Stimulated activated CD8-positive, alpha-beta memory T cell treated with anti-CD3 and anti-CD28 coated beads, Interleukin-15, amount 100 ng/mL, for 48 hours (primary cell): ENCODE results near the gene DLGAP1.

Source experiments
- DNase-seq, 2 donors: peaks; one replicate each; pipeline ENCODE4 v3.0.0-alpha.2; 2020; ENCODE audit warnings: low read depth in 2 of 2

Gene DLGAP1

DNA sequence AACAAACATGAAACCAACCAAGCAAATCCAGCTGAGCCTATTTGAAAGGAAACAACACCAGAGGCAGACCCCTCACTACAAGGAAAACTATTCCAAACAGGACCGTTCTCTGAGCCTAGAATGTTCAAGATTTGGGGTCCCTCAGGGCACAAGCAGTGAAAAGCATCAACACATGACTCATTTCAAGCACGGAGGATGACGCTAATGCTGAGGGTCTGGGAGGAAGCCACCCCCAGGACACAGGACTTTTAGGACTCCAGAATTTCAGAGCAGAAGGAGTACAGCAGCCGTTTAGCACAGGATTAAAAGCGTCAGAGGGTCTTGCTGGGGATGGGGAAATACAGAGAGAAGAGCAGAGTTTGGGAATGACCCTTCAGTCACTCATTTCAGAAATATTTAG is 168.9 kb downstream of the DLGAP1 start:
- no peak for DNase-seq

DNA sequence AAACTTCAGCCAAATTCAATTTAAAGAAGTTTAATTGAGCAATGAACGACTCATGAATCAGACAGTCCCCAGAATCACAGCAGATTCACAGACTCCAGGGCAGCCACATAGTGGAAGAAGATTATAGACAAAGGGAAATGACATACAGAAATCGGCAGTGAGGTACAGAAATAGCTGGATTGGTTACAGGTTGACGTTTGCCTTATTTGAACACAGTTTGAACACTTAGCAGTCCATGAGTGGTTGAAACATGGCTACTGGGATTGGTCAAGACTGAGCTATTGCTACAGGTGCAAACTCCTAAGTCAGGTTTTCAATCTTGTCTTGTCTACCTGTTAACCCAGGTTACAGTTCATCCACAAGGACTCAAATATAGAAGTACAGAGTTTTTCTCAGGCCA is 169.6 kb downstream of the DLGAP1 start:
- DNase-seq, result no peak

- no peak for DNase-seq
Measured at GRCh38 chr18:4284528-4284927, 170.6 kb downstream of the DLGAP1 start.

GRCh38 chr18:4283746-4284291 is 171.3 kb downstream of the DLGAP1 start:
- no peak for DNase-seq

GRCh38 chr18:4282954-4283353 is 172.2 kb downstream of the DLGAP1 start:
- no peak for DNase-seq

DNA sequence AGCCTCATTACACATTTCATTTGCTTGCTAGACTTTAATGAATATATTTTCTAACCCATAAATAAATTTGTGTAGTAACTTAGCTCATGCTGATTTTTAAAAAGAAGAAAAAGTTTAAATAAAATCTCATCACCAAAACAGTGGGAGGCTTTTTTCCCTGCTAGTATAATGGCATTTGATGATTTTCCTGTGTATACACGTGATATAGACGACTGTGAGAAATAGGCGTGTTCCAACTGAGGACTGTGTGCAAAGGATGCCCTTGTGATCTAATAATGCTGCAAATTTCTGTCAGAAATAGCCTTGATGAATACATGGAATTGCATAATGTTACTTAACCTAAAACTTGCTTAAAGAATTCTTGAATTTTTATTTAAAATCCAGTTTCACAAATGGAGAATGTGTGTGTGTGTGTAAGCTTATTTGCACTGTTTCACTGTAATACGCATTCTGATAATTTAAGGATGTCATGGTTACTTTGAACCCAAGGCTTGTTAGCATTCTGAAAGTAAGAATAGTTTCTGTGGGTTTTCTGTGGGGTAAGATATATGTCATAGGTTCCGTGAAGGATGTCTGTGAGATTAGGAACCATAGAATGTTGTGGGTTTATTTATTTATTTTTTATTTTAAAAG is 178.0 kb downstream of the DLGAP1 start:
- DNase-seq, result no peak

- DNase-seq, result no peak
Measured at GRCh38 chr18:4271952-4272351, 183.2 kb downstream of the DLGAP1 start.

DNA sequence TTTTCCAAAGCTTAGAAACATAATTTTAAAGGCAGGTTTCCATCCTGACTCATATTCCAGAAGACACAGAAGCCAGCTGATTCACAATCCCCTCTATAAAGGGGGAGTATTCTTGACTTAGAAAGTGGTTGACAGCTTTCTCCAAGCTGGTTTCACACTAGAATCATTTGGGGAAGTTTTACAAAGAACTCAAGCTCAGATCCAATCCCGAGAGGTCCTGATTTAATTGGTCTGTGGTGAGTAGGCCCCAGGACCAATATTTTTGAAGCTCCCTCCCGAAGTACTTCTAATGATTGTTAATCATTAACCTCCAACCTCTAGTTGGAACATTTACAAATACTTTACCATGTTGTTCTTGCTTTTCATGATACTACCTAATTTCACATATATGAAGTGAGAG is 184.1 kb downstream of the DLGAP1 start:
- no peak for DNase-seq

GRCh38 chr18:4270016-4270415 is 185.1 kb downstream of the DLGAP1 start:
- no peak for DNase-seq

DNA sequence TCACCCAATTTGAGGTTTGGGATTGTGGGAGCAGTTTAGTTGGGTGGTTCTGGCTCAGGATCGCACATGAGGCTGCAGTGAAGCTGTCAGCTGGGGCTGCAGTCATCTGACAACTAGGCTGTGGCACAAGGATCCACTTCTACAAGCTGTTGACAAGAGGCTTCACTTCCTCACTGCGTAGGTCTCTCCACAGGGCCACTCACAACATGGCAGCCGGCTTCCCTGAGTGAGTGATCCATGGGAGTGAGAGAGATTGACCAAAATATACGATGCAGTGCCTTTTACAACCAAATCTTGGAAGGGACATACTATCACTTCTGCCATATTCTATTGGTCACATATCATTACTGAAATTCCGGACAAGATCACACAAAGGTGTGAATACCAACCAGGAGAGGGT is 187.5 kb downstream of the DLGAP1 start:
- DNase-seq, result no peak

DNA sequence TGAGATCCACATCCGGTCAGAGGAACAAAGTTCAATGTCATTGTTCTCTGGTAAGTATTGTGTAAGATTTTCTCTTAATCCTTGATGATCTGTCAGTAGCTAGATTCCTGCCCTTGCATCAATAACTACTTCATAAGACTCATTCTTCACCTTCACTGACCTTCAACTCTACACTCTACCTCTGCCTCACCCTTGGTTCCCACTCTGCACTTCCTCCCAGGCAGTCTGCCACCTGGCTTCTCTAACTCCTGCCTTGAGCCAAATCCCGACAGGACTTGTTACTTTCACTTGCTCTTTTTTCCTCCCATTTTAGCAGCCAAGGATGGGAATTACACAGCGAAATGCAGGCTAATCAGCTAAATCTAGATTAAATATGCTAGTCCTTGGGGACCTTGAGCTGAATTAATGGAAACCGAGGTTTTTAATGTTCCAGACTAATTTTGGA is 190.7 kb downstream of the DLGAP1 start:
- DNase-seq, result no peak

GRCh38 chr18:4260107-4260506 is 195.0 kb downstream of the DLGAP1 start:
- no peak for DNase-seq

DNA sequence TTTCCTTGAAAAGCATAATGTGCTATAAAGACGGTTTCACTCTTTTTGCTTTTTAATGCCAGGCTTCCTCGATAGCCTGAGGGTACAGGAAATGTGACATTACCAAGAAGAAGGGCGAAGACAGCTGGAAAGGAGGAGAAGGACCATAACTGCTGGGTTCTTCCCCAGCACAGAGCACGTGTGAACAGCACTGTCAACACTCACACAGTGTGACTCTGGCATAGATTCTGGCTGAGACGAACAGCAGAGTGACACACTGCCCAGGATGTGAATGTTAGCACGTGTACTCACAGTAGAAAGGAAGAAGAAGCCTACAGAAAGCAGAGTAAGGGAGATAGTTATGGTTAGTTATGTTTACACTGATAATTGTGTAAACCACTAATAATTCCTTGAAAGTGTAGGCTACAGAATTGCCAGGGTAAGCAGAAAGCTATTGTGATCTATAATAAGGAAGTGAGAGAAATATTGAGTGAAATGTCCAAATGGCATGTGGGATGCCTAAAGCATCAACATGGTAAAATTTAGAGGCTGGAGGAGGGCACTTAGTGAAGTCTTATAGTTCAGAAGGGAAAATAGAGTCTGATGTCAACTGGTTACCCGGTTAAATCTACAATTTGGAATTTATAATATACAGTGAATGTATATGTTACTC is 198.2 kb downstream of the DLGAP1 start:
- DNase-seq, result no peak

GRCh38 chr18:4254840-4255239 is 200.3 kb downstream of the DLGAP1 start:
- no peak for DNase-seq

DNA sequence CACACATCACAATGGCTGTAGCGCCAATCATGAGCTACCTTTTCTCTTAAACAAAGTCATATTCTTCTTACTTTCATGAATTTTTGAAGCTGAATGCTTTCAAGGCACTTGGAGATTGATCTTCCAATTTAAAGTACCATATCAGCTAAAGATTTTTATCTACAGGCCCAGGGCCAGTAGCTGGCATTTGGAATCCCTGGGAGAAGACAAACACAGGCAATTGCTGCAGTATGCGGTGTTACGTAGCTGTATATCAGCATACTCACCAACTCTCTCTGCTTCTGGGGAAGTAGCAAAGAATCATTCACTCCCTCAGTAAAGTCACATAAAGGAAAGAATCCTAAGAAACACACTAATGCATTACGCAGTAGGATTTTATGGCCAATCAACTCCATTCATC is 202.3 kb downstream of the DLGAP1 start:
- no peak for DNase-seq

GRCh38 chr18:4251873-4252272 is 203.2 kb downstream of the DLGAP1 start:
- DNase-seq, result no peak

GRCh38 chr18:4251206-4251605 is 203.9 kb downstream of the DLGAP1 start:
- DNase-seq, result no peak

GRCh38 chr18:4250141-4250540 is 205.0 kb downstream of the DLGAP1 start:
- no peak for DNase-seq

DNA sequence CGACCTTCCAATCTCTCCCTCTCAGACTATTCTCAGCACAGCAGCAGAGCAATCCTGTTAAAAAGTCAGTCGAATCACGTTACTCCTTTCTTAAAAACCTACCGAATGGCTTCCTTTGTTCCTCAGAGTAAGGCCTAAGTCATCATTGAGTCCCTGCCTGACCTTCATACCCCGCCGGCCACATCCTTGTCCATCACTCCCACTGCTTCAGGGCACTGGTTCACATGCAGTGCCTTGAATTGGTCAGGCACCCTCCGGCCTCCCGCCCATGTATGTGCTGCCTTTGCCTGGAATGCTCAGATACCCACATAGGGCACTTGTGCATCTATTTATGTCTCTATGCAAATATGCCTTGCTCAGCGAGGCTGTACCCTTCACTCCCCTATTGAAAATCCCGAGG is 206.4 kb downstream of the DLGAP1 start:
- no peak for DNase-seq

DNA sequence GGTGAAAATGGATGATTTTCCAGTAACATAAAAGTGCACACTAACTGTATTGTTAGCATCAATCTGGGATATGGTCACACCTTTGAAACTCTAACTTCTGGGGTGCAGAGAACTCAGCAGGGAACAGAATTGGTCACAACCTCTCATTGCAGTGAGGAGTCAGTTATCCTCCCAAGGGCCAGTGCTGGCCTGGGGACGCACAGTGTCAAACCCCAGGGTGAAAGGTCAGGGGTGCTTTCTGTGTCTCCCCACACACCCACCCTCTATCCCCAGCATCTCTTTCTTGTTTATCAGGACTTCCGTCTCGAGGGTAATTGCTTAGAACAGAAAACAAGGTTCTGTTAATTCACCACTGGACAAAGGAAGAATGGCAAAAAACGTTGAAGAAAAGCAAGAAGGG is 208.7 kb downstream of the DLGAP1 start:
- no peak for DNase-seq

DNA sequence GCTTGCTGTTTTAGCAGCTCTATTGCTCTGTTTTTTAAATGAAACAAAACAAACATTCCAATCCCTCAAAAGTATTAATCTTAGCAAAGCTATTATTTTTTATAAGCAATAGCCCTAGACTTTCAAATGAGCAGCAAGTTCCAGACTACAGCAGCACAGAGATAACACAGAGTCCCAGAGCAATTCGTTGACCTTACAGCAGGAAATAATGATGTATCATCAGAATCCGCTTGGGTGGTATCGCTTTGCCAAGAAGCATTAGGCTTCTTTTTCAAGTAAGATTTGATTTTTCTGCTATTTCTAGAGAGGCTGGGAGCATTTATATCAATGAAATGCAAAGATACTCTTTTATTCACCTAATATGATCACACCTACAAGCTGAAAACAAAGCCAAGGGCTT is 209.7 kb downstream of the DLGAP1 start:
- no peak for DNase-seq

- no peak for DNase-seq
Measured at GRCh38 chr18:4242431-4243161, 212.5 kb downstream of the DLGAP1 start.

GRCh38 chr18:4241090-4241617 is 214.0 kb downstream of the DLGAP1 start:
- no peak for DNase-seq
